ENCODE data around the gene PSME2.

GRCh38 chr14:24096545-24097181 lies 49.7 kb downstream of the PSME2 start:
- TF ChIP-seq CTCF (conservative IDR thresholded peaks at IDR 0.05; ENCODE audit: low read depth, low read length), result no peak
- TF ChIP-seq EZH2 (IDR thresholded peaks at IDR 0.05; ENCODE audit: borderline replicate concordance, low read depth, low read length, poor library complexity, severe bottlenecking), result no peak

Measured in A673 (cell line).